WERI-Rb-1 (cell line): ENCODE results near the gene OS9.
A peak's percentile ranks its signal among the peaks of the same experiment; 100 is the strongest.

Experiments used
- DNase-seq: peaks from one replicate; pipeline ENCODE4 v3.0.0-alpha.2; 2020
- H3K27ac ChIP-seq: fragments of 250-450 bp; sonication (Bioruptor Pico); 2 replicates; pipeline ENCODE4 v1.5.1; 2020; ENCODE audit warnings: mild to moderate bottlenecking, moderate library complexity
- H3K27me3 ChIP-seq: fragments of 250-450 bp; sonication (Bioruptor Pico); 2 replicates; pipeline ENCODE4 v1.5.1; 2021; ENCODE audit warnings: mild to moderate bottlenecking, low read depth, moderate library complexity; ENCODE audit not compliant: insufficient read depth, severe bottlenecking
- H3K36me3 ChIP-seq: fragments of 250-450 bp; sonication (Bioruptor Pico); 2 replicates; pipeline ENCODE4 v1.5.1; 2020; ENCODE audit warnings: mild to moderate bottlenecking, moderate library complexity
- H3K4me3 ChIP-seq: 2 replicates; pipeline ENCODE4 v1.5.1; 2011; ENCODE audit warnings: low read depth, mild to moderate bottlenecking, control low read depth, low read length
- H3K9me3 ChIP-seq: fragments of 250-450 bp; sonication (Bioruptor Pico); 2 replicates; pipeline ENCODE4 v1.5.1; 2021; ENCODE audit warnings: mild to moderate bottlenecking, moderate library complexity; ENCODE audit not compliant: severe bottlenecking
- CTCF ChIP-seq: IDR thresholded peaks from 2 replicates; pipeline ENCODE4 v1.5.1; 2011; ENCODE audit warnings: low read depth, mild to moderate bottlenecking, control low read depth, inconsistent platforms, low read length

The OS9 gene

GRCh38 chr12:57694459-57695019 is 607 bp downstream of the OS9 start:
- peaks cover 16% of the 10 kb centered on the region for H3K36me3 ChIP-seq
- peak overlapping the region; percentile 76 for H3K4me3 ChIP-seq
- peaks cover 2% of the 10 kb centered on the region for H3K9me3 ChIP-seq
- H3K27me3 ChIP-seq = no peaks in the 10 kb centered on the region
- peak overlapping the region; percentile 53 for H3K27ac ChIP-seq
- DNase-seq = peak; percentile 42
- no peak for TF ChIP-seq CTCF

- no peak for DNase-seq
- peaks cover 2% of the 10 kb centered on the region for H3K9me3 ChIP-seq
- no peak for TF ChIP-seq CTCF
- H3K27me3 ChIP-seq = no peaks in the 10 kb centered on the region
- H3K27ac ChIP-seq = no peak overlapping the region
- no peak overlapping the region for H3K4me3 ChIP-seq
- peaks cover 16% of the 10 kb centered on the region for H3K36me3 ChIP-seq
Observed at GRCh38 chr12:57695770-57696432, 2.0 kb downstream of the OS9 start.

GRCh38 chr12:57697076-57697475 is 3.1 kb downstream of the OS9 start:
- Histone ChIP-seq H3K4me3 (no peak overlapping the region), H3K27me3 (no peaks in the 10 kb centered on the region), H3K9me3 (no peaks in the 10 kb centered on the region), H3K27ac (no peak overlapping the region), H3K36me3 (peaks cover 16% of the 10 kb centered on the region)
- no peak for TF ChIP-seq CTCF
- DNase-seq = no peak

- TF ChIP-seq CTCF = no peak
- DNase-seq = no peak
Observed at GRCh38 chr12:57698414-57698813, 4.5 kb downstream of the OS9 start.

GRCh38 chr12:57700317-57700716 is 6.4 kb downstream of the OS9 start:
- no peak overlapping the region for H3K27ac ChIP-seq
- no peak for DNase-seq
- peaks cover 28% of the 10 kb centered on the region for H3K36me3 ChIP-seq
- H3K4me3 ChIP-seq = no peak overlapping the region
- H3K27me3 ChIP-seq = no peaks in the 10 kb centered on the region
- no peak for TF ChIP-seq CTCF
- peaks cover 4% of the 10 kb centered on the region for H3K9me3 ChIP-seq

More at GRCh38 chr12:57698414-57698813, 4.5 kb downstream of the OS9 start:
- H3K9me3 ChIP-seq = no peaks in the 10 kb centered on the region
- H3K36me3 ChIP-seq = peaks cover 21% of the 10 kb centered on the region
- no peak overlapping the region for H3K4me3 ChIP-seq
- H3K27me3 ChIP-seq = no peaks in the 10 kb centered on the region
- no peak overlapping the region for H3K27ac ChIP-seq
